Amygdala (tissue), 56 donors: ENCODE results near the gene TRAK1.

ENCODE experiments used
- DNase-seq, 56 donors: peaks; one replicate each; lab custom pipeline; 2025; lab: John Stamatoyannopoulos, UW

TRAK1 gene

GRCh38 chr3:42192334-42193200 lies 101.4 kb downstream of the TRAK1 start:
- peak in 1 of 56 donors; percentile 36 for DNase-seq

DNA sequence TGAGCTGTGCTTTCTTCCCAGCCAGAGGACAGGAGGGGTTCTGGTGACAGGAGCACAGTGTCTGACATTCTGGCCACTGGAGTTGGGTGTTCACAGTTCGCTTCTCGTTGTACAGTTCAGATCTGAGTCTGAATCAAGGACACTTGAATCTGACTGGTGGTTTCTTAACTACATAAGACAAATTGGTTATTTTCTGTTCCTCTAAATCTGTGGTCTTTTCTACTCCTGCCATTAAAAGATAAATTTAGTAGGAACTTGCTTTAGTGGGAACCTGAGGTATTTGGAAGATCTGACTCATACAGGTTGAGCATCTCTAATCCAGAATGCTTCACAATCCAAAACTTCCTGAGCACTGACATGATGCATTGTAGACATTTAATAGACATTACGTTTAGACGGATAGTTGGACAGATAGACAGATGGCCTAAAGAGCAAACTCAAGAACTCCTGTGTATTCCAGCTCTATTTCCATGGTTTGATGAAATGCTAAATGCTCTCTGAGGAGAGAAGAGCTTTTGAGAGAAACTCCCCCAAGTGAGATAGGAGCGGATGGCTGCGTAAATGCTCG lies 103.9 kb downstream of the TRAK1 start:
- DNase-seq = no peak

DNA sequence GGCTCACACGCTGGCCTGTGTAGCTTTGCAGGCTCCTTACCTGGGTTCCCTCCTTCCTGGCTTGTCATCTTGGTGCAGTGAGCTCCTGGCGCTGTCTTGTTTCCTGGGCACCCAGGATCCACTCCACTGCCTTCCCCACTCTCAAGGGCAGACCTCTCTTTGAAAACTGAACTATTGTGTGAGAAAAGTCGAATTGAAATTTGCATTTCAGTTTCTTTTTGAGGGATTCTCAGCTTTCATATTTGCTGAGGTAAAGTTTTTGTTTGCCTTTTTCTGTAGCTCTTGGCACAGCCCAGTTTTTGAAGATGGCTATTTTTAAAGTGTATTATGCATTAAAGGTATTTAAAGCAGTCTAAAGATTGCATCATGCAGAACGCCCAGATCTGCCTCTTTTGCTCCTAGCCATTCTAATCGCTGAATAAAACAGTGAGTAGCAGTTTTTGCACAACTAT lies 104.7 kb downstream of the TRAK1 start:
- no peak for DNase-seq

DNA sequence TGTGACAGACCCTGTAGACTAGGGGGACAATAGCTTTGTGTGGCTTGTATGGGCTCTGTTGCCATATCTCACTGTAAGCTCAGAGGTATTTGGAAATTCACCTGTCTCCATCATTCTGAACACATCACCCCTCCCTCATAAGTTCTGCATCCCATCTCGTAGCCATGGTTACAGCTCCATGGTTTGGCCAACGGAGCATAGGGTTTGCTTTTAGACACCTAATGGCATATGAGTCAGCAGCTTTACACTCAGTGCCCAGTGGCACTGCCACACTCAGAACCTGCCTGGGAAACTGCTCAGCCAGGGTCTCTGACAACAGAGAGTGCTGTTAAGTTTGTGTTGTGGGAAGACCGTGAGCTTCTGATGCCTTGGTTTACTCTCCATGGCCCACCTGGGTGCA lies 107.6 kb downstream of the TRAK1 start:
- DNase-seq = no peak

GRCh38 chr3:42202217-42202865 lies 111.2 kb downstream of the TRAK1 start:
- DNase-seq = no peak

- no peak for DNase-seq
Measured at GRCh38 chr3:42204867-42205599, 113.9 kb downstream of the TRAK1 start.

DNA sequence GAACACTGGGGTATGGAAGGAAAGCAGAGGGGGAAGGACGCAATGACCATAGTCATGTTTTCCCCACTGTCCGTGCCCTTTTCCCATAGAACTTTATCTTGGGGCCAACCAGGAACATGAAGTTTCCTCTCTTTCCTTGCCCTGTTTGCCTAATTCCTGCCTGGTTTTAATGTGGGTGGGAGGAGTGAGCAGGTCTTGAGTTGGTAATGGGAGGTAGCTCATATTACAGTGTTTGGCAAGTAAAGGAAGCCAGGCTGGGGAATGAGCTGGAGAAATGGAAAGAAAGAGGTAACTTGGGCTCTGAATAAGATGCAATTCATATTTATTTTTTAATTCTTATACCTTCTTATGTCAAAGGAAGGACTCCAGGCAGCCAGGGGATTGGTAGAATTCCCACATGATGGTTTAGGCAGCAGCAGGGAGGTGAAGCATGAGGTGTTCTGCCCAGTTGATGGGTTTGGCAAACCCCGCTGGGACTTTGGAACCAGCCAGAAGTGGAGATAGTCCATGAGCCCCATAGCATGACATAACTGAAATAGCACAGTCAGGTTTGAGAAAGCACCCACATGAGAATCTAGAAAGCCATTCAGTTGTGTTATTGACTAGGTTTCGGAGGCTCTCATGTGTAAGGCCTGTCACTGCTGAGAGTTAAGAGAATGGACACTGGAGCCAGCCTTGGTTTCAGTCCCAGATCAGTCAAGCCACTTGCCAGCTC lies 114.8 kb downstream of the TRAK1 start:
- no peak for DNase-seq

DNA sequence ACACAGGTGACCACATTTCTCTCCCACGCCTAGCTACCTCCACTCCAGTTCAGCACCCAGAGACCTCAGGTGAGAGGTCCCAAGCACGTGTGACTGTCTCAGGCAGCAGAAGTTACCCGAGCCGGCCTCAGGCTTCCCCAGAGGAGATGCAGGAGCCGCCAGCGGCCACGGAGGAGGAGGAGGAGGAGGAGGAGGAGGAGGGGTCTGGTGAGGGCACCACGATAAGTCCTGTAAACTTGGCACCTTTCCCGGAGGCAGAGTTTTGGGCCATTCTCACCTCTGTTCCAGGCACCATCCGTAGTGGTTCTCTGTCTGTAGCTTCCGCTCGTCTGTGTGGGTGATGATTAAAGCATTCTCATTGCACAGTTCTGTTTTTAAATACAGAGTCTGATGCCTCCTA lies 118.8 kb downstream of the TRAK1 start:
- DNase-seq = no peak

DNA sequence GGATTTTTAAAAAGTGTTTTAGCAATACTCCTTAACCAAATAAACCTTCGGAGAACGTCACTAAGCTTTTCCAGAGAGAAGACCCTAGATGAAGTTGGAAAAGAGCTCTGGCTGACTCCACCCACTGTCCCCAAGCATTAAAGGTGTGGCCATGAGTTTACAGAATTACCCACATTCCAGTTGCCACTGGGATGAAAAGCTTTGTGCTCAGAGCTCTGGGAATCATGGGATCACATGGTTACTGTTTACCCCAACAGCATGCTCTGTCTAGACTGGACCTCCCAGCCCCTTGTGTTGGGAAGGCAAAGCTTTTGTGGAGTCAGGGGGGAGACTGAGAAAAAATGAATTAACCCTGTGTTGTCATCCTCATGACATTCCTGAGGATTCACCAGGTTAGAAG lies 119.6 kb downstream of the TRAK1 start:
- DNase-seq = no peak

GRCh38 chr3:42213417-42213816 lies 122.3 kb downstream of the TRAK1 start:
- no peak for DNase-seq

GRCh38 chr3:42214064-42214463 lies 122.9 kb downstream of the TRAK1 start:
- no peak for DNase-seq

DNA sequence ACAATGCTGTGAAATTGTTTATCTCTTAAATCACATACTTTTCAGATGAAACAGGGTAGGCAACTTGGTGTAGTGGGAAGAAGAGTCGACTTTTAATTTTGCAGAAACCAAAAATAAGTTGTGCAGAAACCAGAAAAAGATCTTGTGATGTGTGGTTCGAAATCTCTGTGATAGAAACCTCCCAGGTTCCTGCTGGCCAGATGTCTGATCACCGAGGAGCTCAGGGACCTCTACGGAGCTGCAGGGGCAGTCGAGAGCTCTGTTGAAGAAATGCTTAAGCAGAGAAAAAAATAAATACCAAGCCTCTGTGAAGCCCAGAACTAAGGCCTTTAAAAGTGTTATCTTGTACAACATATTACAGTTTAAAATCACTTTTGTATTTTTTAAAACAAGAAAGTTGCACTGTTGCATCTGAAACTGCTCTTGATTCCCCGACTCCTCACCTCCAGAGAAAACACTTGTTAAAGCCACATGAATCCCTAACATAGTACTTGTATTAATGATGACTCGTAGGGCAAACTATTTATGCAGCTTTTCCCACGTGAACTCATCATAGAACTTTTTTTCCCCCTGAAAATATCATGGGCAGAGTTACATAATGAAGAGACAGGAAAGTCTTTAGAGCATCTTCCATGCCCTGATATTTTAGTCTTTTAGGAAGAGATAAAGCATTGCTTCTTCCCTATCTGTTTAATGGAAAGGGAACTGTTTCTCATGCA lies 123.6 kb downstream of the TRAK1 start:
- DNase-seq = no peak

GRCh38 chr3:42216302-42216701 lies 125.1 kb downstream of the TRAK1 start:
- DNase-seq = no peak

DNA sequence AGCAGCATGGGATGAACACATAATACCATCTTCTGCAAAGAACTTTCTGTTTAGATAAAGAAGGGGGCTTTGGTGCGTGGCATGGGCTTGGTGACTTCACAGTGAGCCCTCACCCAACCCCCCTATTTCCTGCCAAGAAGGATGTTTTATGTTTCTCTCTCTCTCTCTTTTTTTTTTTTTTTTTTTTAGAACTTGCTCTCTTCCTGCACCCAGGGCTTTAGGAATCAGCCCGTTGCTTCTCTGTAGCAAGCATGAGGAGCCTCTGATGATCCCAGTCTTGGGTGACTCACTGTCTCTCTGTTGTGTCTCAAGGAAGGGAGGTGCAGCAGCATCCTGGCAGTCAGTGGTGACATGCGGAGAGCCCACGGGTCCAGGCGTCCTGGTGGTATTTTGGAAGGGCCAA lies 125.8 kb downstream of the TRAK1 start:
- DNase-seq = no peak

DNA sequence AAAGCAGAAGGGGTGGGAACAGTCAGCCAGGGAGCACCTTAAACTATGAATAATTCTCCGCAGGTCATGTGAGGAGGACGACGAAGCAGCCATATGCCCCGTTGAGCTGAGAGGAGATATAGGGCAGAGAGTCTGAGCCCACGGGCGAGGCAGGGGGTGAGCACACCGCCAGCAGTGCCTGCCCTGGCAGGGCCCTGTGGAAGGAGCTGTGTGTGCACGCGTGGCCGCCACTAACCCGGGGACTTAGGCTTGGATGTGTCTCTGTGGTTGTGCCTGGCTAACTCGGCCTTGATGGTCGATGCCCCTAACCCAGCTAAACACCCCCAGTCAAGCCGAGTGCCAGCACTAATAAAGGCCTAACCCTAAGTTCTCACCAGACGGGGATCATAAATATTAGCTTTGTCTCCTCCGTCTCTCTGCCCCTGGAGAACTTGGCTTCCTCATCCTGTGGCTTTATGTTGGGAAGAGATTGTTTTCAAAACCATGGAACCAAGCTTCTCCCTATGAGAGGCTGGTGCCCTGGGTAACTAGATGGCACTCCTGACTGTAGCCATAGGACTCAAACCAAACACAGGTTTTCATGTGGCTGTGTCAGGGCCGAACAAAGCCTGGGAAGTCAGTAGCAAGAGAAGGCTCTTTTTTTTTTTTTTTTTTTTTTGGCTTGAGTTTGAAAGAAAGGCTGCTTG lies 129.4 kb downstream of the TRAK1 start:
- no peak for DNase-seq

DNA sequence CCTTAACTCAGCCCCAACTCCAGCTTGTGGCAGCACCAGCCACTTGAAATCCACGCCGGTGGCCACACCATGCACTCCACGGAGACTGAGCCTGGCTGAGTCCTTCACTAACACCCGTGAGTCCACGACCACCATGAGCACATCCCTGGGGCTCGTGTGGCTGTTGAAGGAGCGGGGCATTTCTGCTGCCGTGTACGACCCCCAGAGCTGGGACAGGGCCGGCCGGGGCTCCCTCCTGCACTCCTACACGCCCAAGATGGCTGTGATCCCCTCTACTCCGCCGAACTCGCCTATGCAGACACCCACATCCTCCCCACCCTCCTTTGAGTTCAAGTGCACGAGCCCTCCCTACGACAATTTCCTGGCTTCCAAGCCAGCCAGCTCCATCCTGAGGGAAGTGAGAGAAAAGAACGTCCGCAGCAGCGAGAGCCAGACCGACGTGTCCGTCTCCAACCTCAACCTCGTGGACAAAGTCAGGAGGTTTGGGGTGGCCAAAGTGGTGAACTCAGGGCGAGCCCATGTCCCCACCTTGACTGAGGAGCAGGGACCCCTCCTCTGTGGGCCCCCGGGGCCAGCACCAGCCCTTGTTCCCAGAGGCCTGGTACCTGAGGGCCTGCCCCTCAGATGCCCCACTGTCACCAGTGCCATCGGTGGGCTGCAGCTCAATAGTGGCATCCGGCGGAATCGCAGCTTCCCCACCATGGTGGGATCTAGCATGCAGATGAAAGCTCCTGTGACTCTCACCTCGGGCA lies 132.0 kb downstream of the TRAK1 start:
- DNase-seq = no peak

GRCh38 chr3:42224178-42224577 lies 133.0 kb downstream of the TRAK1 start:
- DNase-seq = no peak

- DNase-seq = no peak
Measured at GRCh38 chr3:42224658-42225421, 133.7 kb downstream of the TRAK1 start.
